ENCODE data around the gene VARS2.

DNA sequence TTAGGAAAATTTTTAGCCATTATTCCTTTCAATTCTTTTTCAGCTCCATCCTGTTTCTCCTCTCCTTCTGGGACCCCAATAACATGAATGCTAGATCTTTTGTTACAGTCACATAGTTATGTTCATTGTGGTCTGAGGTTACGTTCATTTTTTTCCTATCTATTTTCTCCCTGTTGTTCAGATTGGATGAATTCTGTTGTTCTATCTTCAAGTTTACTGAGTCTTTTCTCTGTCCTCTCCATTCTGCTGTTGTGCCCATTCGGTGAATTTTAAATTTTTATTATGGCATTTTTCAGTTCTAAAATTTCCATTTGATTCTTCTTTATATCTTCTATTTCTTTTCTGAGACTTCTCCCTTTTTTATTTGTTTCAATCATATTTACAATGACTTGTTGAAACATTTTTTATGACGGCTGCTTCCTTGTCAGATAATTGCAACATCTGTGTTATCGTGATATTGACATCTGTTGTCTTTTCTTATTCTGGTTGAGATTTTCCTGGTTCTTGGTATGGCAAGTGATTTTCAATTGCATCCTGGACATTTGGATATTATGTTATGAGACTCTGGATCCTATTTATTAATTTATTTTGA, 42.4 kb upstream of the VARS2 start:
- TF ChIP-seq, protein P1, sequence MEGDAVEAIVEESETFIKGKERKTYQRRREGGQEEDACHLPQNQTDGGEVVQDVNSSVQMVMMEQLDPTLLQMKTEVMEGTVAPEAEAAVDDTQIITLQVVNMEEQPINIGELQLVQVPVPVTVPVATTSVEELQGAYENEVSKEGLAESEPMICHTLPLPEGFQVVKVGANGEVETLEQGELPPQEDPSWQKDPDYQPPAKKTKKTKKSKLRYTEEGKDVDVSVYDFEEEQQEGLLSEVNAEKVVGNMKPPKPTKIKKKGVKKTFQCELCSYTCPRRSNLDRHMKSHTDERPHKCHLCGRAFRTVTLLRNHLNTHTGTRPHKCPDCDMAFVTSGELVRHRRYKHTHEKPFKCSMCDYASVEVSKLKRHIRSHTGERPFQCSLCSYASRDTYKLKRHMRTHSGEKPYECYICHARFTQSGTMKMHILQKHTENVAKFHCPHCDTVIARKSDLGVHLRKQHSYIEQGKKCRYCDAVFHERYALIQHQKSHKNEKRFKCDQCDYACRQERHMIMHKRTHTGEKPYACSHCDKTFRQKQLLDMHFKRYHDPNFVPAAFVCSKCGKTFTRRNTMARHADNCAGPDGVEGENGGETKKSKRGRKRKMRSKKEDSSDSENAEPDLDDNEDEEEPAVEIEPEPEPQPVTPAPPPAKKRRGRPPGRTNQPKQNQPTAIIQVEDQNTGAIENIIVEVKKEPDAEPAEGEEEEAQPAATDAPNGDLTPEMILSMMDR (IDR thresholded peaks at IDR 0.05; ENCODE audit: borderline replicate concordance, extremely low read depth, low read length, poor library complexity, severe bottlenecking): no peak
- TF ChIP-seq EZH2 (IDR thresholded peaks at IDR 0.05; ENCODE audit: borderline replicate concordance, low read depth, low read length, severe bottlenecking): no peak
